NCI-H1092 treated with DMSO at 0.1 percent for 48 hours (cell line): ENCODE data around the gene ZNF385D.
"Not testable (repeated sequence)": the region's sequence is repeated elsewhere in the genome, so short reads cannot be mapped to it uniquely, and the experiment has no call there.

ENCODE experiments used
- DNase-seq: peaks from one replicate; lab custom pipeline; 2025; lab: John Stamatoyannopoulos, UW

Gene ZNF385D

DNA sequence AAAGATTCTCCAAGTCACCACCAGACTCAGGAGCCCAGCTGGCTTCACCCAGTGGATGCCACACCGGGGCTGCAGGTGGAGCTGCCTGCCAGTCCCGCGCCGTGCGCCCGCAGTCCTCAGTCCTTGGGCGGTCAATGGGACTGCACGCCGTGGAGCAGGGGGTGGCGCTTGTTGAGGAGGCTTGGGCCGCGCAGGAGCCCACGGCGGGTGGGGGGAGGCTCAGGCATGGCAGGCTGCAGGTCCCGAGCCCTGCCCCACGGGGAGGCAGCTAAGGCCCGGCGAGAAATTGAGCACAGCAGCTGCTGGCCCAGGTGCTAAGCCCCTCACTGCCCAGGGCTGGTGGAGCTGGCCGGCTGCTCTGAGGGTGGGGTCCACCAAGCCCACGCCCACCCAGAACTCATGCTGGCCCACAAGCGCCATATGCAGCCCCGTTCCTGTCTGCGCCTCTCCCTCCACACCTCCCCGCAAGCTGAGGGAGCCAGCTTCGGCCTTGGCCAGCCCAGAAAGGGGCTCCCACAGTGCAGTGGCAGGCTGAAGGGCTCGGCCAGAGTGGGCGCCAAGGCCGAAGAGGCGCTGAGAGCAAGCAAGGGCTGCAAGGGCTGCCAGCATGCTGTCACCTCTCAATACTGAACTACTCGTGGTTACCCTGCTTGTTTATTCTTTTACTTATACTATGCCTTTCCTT lies 363.7 kb downstream of the ZNF385D start:
- DNase-seq = not testable (repeated sequence)

DNA sequence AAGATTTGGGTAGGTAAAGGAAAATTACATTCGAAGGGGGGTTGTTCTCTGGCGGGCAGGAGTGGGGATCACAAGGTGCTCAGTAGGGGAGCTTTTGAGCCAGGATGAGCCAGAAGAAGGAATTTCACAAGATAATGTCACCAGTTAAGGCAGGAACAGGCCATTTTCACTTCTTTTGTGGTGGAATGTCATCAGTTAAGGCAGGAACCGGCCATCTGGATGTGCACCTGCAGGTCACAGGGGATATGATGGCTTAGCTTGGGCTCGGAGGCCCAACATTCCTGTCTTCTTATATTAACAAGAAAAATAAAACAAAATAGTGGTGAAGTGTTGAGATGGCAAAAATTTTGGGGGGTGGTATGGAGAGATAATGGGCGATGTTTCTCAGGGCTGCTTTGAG lies 373.0 kb downstream of the ZNF385D start:
- not testable (repeated sequence) for DNase-seq

DNA sequence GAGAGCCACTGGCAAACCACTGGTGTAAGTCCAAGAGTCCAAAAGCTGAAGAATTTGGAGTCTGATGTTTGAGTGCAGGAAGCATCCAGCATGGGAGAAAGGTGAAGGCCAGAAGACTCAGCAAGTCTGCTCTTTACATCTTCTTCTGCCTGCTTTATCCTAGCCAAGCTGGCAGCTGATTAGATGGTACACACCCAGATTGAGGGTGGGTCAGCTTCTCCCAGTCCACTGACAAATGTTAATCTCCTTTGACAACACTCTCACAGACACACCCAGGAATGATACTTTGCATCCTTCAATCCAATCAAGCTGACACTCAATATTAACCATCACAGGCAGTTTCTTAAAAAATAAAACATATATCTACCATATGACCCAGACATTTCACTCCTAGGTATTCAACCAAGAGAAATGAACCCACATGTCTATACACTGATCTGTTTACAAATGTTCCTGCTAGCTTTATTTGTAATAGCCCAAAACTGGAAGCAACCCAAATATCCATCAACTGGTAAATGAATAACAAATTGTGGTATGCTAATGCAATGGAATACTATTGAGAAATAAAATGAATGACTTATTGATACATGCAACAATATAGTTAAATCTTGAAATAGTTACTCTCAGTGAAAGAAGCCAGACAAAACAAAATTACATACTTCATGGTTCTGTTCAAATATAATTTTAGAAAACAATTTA lies 373.8 kb downstream of the ZNF385D start:
- no peak for DNase-seq

DNA sequence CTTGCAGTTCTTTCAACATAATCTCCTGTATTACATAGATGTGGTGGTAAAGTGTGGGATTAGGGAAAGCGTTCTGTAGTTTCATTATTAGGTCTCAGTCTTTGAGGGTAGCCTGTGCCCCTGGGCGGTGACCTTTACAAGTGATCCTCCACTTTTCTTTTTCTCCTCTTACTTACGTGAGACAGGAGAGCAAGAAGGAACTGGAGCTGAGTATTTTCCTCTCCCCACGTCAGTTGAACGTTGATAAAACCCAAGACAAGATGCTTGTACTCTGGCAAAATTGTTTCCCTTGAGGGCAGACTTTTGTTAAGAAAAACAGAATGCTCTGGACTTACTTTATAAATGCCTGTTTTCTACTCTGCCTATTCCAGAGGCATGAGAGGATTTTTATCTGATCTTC lies 378.7 kb downstream of the ZNF385D start:
- no peak for DNase-seq
